Esophagus squamous epithelium (tissue), 4 donors: ENCODE data around the gene APOL3.

Source experiments
- POLR2A ChIP-seq, 4 donors: fragments of 450-650 bp; IDR thresholded peaks; one replicate each; pipeline ENCODE4 v1.6.1; 2017; ENCODE audit warnings: antibody characterized with exemption in 4 of 4, mild to moderate bottlenecking in 4 of 4, moderate library complexity in 3 of 4
- TF ChIP-seq, protein P1 (sequence below), 6 experiments: fragments of 450-650 bp in 4 of 6; fragments of 200-600 bp in 2 of 6; sonication (generic) in 2 of 6; IDR thresholded peaks; one replicate each; pipeline ENCODE4 v1.5.1; 2016 to 2019; ENCODE audit warnings: antibody characterized with exemption in 6 of 6, mild to moderate bottlenecking in 4 of 6, moderate library complexity in 4 of 6

DNA sequence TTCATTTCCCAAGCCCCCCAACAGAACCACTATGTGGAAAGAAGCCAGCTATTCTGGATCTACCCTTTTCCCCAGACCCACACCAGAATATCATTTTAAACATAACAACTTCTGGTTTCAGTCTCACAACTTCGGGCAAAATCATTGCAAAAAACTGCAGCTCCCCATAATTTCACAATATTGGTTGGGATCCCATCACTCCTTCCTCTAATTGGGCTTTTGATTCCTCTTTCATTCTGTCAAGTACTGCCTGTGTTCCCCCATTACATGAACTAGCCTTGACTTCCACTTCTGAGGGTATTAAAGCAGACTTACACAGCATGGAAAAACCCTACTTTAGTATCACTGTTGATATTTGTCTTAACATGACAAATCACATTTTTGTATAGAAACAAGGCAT, 4.1 kb upstream of the APOL3 start:
- TF ChIP-seq, protein P1, sequence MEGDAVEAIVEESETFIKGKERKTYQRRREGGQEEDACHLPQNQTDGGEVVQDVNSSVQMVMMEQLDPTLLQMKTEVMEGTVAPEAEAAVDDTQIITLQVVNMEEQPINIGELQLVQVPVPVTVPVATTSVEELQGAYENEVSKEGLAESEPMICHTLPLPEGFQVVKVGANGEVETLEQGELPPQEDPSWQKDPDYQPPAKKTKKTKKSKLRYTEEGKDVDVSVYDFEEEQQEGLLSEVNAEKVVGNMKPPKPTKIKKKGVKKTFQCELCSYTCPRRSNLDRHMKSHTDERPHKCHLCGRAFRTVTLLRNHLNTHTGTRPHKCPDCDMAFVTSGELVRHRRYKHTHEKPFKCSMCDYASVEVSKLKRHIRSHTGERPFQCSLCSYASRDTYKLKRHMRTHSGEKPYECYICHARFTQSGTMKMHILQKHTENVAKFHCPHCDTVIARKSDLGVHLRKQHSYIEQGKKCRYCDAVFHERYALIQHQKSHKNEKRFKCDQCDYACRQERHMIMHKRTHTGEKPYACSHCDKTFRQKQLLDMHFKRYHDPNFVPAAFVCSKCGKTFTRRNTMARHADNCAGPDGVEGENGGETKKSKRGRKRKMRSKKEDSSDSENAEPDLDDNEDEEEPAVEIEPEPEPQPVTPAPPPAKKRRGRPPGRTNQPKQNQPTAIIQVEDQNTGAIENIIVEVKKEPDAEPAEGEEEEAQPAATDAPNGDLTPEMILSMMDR (IDR thresholded peaks at IDR 0.05): no peak
- TF ChIP-seq POLR2A (IDR thresholded peaks at IDR 0.05): no peak
